Endodermal cell (in vitro differentiated cells): ENCODE measurements around the gene NLN. TPM values are rescaled to one million over a fixed set of nuclear protein-coding genes. Genes with fewer than 3 reads are reported as not detected.

ENCODE experiments used
- DNase-seq: peaks from one replicate; pipeline ENCODE4 v3.0.0-alpha.2; 2017
- H3K27ac ChIP-seq: 2 replicates; pipeline ENCODE4 v1.5.1; 2013; ENCODE audit warnings: mild to moderate bottlenecking, low read depth, low read length, moderate library complexity
- H3K27me3 ChIP-seq: 2 replicates; pipeline ENCODE4 v1.6.1; 2013; ENCODE audit warnings: mild to moderate bottlenecking, low read length, moderate library complexity; ENCODE audit not compliant: insufficient read depth, control insufficient read depth, poor library complexity, severe bottlenecking
- H3K36me3 ChIP-seq: 2 replicates; pipeline ENCODE4 v1.7.0; 2013; ENCODE audit warnings: mild to moderate bottlenecking, low read length, moderate library complexity; ENCODE audit not compliant: control insufficient read depth, insufficient read depth
- H3K4me1 ChIP-seq: one replicate; pipeline ENCODE4 v1.7.0; 2013; ENCODE audit warnings: low read length; ENCODE audit not compliant: control insufficient read depth, insufficient read depth
- H3K4me3 ChIP-seq: 2 replicates; pipeline ENCODE4 v1.5.1; 2013; ENCODE audit warnings: mild to moderate bottlenecking, low read length, moderate library complexity
- H3K9ac ChIP-seq: 2 replicates; pipeline ENCODE4 v1.6.1; 2013; ENCODE audit warnings: mild to moderate bottlenecking, low read length, moderate library complexity; ENCODE audit not compliant: poor library complexity, severe bottlenecking; ENCODE audit errors: extremely low read depth
- H3K9me3 ChIP-seq: 2 replicates; pipeline ENCODE4 v1.6.1; 2013; ENCODE audit warnings: mild to moderate bottlenecking, low read length, moderate library complexity; ENCODE audit not compliant: control insufficient read depth
- H3K27ac Mint-ChIP-seq: 2 replicates; pipeline ENCODE4 v1.8.0; 2020; ENCODE audit warnings: mixed read lengths
- H3K27me3 Mint-ChIP-seq: 2 replicates; pipeline ENCODE4 v1.8.0; 2021; ENCODE audit warnings: mild to moderate bottlenecking, mixed read lengths; ENCODE audit not compliant: insufficient read depth
- H3K36me3 Mint-ChIP-seq: 2 replicates; pipeline ENCODE4 v1.8.0; 2020; ENCODE audit warnings: low read depth, mixed read lengths
- H3K4me1 Mint-ChIP-seq: 2 replicates; pipeline ENCODE4 v1.8.0; 2020; ENCODE audit warnings: mixed read lengths
- H3K4me3 Mint-ChIP-seq: 2 replicates; pipeline ENCODE4 v1.8.0; 2020; ENCODE audit warnings: mild to moderate bottlenecking, moderate library complexity, mixed read lengths
- H3K9me3 Mint-ChIP-seq: 2 replicates; pipeline ENCODE4 v1.8.0; 2020; ENCODE audit warnings: mild to moderate bottlenecking, mixed read lengths
- WGBS, 2 experiments: methylation state at CpG; one replicate each; pipeline versions ENCODE4 v1.1.5 to v1.1.7; 2013; ENCODE audit warnings: missing lambda C conversion rate in 2 of 2, mixed read lengths in 1 of 2; ENCODE audit not compliant: insufficient coverage in 1 of 2, insufficient read length in 1 of 2; 5-methylcytosine and 5-hydroxymethylcytosine counted together
- total RNA-seq, 2 donors: library from RNA; stranded (reverse); fragmentation: NEBNext Ultra II Directional in 1 of 2; extraction: Animal tissue kit (Norgen Biotek cat#: 25700) in 1 of 2; gene quantifications; 2 replicates in 1 of 2; 3 replicates in 1 of 2; pipeline ENCODE4 v1.2.1, GENCODE V29; 2021
- TF ChIP-seq, protein P1 (sequence below): fragments of 200-600 bp; sonication (generic); conservative IDR thresholded peaks from 2 replicates; pipeline ENCODE4 v1.5.0; 2021; ENCODE audit warnings: antibody characterized with exemption, mild to moderate bottlenecking

Gene NLN
- total RNA-seq, 2 donors from 2014 or later, result 110 to 136 TPM

DNA sequence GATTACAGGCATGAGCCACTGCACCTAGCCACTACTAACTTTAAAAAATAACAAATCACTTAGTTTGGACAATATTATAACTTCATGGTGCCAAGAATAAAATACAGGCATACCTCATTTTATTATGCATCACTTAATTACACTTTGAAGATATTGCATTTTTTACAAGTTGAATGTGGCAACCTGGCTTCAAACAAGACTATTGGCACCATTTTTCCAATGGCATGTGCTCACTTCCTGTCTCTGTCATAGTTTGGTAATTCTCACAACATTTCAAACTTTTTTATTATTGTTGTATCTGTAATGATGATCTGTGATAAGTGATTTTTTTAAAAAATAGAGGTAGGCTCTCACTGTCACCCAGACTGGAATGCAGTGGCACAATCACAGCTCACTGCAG lies 154.5 kb downstream of the NLN start:
- TF ChIP-seq, protein P1, sequence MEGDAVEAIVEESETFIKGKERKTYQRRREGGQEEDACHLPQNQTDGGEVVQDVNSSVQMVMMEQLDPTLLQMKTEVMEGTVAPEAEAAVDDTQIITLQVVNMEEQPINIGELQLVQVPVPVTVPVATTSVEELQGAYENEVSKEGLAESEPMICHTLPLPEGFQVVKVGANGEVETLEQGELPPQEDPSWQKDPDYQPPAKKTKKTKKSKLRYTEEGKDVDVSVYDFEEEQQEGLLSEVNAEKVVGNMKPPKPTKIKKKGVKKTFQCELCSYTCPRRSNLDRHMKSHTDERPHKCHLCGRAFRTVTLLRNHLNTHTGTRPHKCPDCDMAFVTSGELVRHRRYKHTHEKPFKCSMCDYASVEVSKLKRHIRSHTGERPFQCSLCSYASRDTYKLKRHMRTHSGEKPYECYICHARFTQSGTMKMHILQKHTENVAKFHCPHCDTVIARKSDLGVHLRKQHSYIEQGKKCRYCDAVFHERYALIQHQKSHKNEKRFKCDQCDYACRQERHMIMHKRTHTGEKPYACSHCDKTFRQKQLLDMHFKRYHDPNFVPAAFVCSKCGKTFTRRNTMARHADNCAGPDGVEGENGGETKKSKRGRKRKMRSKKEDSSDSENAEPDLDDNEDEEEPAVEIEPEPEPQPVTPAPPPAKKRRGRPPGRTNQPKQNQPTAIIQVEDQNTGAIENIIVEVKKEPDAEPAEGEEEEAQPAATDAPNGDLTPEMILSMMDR, result no peak
- no peaks in the 10 kb centered on the region for H3K4me1 ChIP-seq
- no peak overlapping the region for H3K9ac ChIP-seq
- H3K9me3 Mint-ChIP-seq, result peaks cover 11% of the 10 kb centered on the region
- H3K27me3 Mint-ChIP-seq, result no peaks in the 10 kb centered on the region
- no peaks in the 10 kb centered on the region for H3K4me1 Mint-ChIP-seq
- H3K4me3 Mint-ChIP-seq, result no peak overlapping the region
- no peaks in the 10 kb centered on the region for H3K36me3 ChIP-seq
- no peak overlapping the region for H3K27ac Mint-ChIP-seq
- H3K27me3 ChIP-seq, result no peaks in the 10 kb centered on the region
- peaks cover 4% of the 10 kb centered on the region for H3K9me3 ChIP-seq
- H3K27ac ChIP-seq, result no peak overlapping the region
- no peaks in the 10 kb centered on the region for H3K36me3 Mint-ChIP-seq
- DNase-seq, result no peak
- no peak overlapping the region for H3K4me3 ChIP-seq

DNA sequence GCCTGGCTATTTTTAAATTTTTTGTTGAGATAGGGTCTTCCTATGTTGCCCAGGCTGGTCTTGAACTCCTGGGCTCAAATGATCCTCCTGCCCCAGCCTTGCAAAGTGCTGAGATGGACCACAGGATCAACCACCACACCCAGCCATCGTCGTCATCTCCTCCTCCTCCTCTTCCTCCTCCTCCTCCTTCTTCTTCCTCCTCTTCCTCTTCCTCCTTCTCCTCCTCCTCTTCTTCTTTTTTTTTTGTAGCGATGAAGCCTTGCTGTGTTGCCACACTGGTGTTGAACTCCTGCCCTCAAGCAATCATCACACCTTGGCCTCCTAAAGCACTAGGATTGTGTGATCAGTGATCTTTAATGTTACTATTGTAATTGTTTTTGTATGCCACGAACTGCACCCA lies 155.0 kb downstream of the NLN start:
- DNase-seq, result no peak
- TF ChIP-seq, protein P1, result no peak
- Histone ChIP-seq H3K36me3 (no peaks in the 10 kb centered on the region), H3K9ac (no peak overlapping the region), H3K27me3 (no peaks in the 10 kb centered on the region), H3K4me1 (no peaks in the 10 kb centered on the region), H3K27ac (no peak overlapping the region), H3K9me3 (peaks cover 4% of the 10 kb centered on the region), H3K4me3 (no peak overlapping the region)
- H3K27me3 Mint-ChIP-seq, result no peaks in the 10 kb centered on the region
- no peak overlapping the region for H3K4me3 Mint-ChIP-seq
- no peaks in the 10 kb centered on the region for H3K36me3 Mint-ChIP-seq
- 88% methylated on average over 4 of the region's 4 CpGs; no CpG with 5 or more reads in 1 of the 2 experiments for WGBS, 2 experiments
- H3K9me3 Mint-ChIP-seq, result peaks cover 11% of the 10 kb centered on the region
- H3K4me1 Mint-ChIP-seq, result no peaks in the 10 kb centered on the region
- no peak overlapping the region for H3K27ac Mint-ChIP-seq

Other genes starting within 250 kb of the NLN start
- 1 to 10 TPM; 2.8 to 4.3 TPM for gene ADAMTS6, start 240.3 kb upstream of the NLN start, total RNA-seq
- 10 to 100 TPM; 49.9 to 66.7 TPM for gene CENPK, start 159.0 kb upstream of the NLN start, total RNA-seq
- gene PPWD1, start 158.9 kb upstream of the NLN start, total RNA-seq, result 10 to 100 TPM; 47.0 to 48.6 TPM
- 10 to 100 TPM; 13.5 to 17.5 TPM for gene TRIM23, start 97.9 kb upstream of the NLN start, total RNA-seq
- gene SHLD3, start 97.2 kb upstream of the NLN start, total RNA-seq, result 1 to 10 TPM; 2.9 to 3.6 TPM
- 10 to 100 TPM; 19.0 to 26.0 TPM for gene TRAPPC13, start 97.2 kb upstream of the NLN start, total RNA-seq
- gene SGTB, start 96 bp upstream of the NLN start, total RNA-seq, result 10 to 100 TPM; 14.6 to 17.9 TPM
- gene ERBIN, start 204.4 kb downstream of the NLN start, total RNA-seq, result 10 to 100 TPM; 51.8 to 54.4 TPM